CD4-positive, alpha-beta T cell treated with Interleukin-2 at 100 ng/mL for 4 hours (primary cell): ENCODE results near the gene ESCO1.

Experiments used
- DNase-seq: peaks from one replicate; pipeline ENCODE4 v3.0.0-alpha.2; 2020; ENCODE audit warnings: low spot score

ESCO1 gene

GRCh38 chr18:21489119-21489750, 111.3 kb downstream of the ESCO1 start:
- DNase-seq = peak; percentile 38

- DNase-seq = no peak
Measured at GRCh38 chr18:21486905-21487437, 113.5 kb downstream of the ESCO1 start.

- DNase-seq = no peak
Measured at GRCh38 chr18:21484851-21485636, 115.5 kb downstream of the ESCO1 start.

GRCh38 chr18:21483051-21483450, 117.5 kb downstream of the ESCO1 start:
- DNase-seq = no peak

- no peak for DNase-seq
Measured at GRCh38 chr18:21481739-21482138, 118.8 kb downstream of the ESCO1 start.

- no peak for DNase-seq
Measured at GRCh38 chr18:21479721-21480120, 120.8 kb downstream of the ESCO1 start.
